Right kidney (tissue), 1 donor: ENCODE data around the gene PDIA6.
"Not testable (repeated sequence)": the region's sequence is repeated elsewhere in the genome, so short reads cannot be mapped to it uniquely, and the experiment has no call there.

Source experiments
- DNase-seq: peaks from one replicate; pipeline ENCODE4 v3.0.0-alpha.2; 2016

The PDIA6 gene

GRCh38 chr2:10784719-10785118 is 27.9 kb downstream of the PDIA6 start:
- no peak for DNase-seq

- no peak for DNase-seq
These were observed 29.2 kb downstream of the PDIA6 start for GRCh38 chr2:10783421-10783820.

DNA sequence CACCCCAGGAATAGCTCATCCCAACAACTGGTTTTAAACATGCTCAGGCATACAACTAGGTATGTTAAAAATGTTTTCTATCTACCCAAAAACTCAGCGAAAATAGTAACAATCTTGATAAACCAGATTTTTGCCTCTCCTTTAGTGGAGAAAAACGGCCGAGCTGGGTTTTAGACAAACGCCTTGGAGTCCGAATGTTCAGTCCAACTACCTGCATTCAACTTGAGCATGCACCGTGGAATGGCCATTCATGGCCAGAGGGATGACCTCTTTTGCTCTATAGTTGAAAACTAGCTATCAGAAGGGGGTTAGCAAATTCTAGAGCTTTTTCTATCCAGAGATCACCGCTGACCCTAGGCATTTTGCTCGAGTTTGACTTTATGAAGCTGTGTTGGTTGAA is 30.8 kb downstream of the PDIA6 start:
- DNase-seq = no peak

DNA sequence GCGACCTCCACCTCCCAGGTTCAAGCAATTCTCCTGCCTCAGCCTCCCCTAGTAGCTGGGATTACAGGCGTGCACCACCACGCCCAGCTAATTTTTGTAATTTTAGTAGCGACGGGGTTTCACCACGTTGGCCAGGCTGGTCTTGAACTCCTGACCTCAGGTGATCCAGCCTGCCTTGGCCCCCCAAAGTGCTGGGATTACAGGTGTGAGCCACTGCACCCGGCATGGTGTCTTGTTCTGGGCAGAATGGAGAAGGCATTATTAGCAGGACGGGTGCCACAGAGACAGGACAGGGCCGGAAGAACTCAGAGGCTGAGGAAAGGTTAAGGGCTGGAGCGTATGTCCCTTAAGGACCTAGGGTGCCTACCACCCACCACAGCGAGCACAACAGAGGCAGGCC is 31.8 kb downstream of the PDIA6 start:
- DNase-seq = not testable (repeated sequence)

GRCh38 chr2:10780491-10780820 is 32.1 kb downstream of the PDIA6 start:
- no peak for DNase-seq

DNA sequence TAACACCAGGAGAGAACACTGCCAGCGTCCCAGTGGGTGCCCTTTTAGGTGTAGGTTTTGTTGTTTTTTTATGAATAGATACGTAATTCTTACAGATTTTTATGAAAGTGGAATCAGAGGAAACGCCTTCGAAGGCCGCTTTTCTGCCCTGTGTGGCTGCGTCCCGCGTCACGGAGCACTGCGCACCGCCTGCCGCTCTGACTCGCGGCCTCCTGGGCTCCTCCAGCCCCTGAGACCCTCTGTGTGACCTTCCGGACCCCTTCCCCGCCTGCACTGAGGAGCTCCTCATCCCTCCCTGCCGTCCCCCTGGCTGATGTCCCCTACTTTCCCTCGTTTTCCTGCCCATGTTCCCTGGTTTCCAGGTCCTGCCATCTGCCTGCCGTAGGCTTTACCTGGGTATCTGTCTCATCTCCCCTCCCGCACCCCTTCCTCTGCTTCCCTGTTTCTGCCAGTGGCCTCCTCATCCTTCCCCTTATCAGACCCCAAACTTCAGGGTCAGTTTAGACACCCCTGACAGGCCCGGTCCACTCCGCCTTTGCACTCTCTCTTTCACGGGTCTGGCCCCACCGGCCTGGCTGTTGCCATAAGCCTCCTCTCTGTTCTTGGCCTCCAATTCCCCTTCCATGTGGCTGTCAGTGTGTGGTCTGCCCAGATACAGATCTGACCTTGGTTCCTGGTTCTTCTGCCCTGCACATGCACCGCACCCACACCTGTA is 32.7 kb downstream of the PDIA6 start:
- no peak for DNase-seq

- DNase-seq = no peak
These were observed 33.9 kb downstream of the PDIA6 start for GRCh38 chr2:10778724-10779115.

DNA sequence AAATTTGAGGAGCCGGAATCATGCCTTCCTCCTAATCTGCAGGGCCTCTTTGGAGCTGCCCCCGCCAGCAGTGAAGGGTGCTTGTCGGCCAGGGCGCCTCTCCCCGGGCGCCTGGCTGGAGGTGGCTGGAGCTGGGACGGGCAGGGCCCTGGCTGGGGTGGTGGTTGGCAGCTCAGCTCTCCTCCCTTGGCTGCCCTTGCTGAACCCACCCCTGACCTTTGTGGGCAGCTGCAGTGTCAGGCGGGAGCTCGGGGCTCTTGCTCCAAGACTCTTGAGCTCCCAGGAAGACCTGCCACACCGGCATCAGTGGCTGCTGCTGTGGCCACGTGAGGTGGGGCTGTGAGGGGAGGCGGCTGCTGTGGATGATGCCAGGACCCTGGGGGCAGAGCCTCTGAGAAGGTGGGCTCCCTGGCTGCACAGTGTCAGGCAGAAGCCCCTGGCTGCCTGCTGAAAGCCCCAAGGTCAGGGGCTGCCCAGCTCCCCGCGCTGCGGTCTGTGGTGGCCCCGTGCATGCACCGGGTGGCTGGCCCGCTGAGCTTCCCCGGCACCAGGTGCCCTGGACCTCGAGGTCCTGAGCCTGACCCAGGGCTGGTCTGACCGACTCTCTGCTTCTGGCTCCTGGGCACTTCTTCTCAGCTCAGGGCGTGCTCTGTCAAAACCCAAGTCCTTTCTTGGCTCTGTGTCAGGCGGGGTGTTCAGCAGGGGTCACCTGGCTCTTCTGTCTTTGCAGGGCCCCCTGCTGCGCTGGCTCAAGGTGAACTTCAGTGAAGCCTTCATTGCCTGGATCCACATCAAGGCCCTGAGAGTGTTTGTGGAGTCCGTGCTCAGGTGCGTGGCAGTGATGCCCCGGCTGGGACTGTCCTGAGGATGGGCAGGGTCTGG is 34.5 kb downstream of the PDIA6 start:
- DNase-seq = no peak

DNA sequence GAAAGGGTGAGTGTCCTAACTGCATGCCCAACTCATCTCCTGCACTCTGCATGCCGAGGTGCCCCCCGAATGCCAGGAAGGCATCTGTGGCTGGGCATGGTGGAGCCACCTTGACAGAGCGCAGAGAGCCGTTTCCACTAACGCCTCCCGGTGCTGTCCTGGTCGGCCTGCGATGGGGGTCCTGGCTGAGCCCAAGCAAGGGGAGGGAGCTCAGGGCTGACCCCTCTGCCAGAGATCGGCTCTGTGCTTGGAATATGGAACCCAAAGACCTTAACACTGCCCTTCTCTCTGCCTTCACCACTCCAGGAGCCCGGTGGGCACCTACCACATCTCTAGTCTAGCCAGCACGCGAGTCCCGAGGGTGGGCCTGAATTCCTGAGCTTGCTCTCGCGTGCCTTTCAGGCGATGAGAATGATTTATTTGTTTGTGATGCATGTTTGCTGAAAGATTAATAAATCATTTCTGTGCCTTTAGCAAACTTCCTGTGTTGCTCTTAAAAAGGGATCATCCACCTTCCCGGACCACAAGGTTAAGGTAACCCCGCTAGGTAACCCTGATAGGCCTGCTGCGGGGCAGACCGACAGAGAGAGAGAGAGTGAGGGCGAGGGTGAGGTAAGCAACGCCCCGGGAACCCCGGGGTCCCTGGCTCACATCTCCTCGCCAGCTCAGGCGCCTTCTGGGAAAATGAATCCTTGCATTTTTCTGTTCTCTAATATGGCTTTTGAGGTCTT is 35.3 kb downstream of the PDIA6 start:
- DNase-seq = no peak

DNA sequence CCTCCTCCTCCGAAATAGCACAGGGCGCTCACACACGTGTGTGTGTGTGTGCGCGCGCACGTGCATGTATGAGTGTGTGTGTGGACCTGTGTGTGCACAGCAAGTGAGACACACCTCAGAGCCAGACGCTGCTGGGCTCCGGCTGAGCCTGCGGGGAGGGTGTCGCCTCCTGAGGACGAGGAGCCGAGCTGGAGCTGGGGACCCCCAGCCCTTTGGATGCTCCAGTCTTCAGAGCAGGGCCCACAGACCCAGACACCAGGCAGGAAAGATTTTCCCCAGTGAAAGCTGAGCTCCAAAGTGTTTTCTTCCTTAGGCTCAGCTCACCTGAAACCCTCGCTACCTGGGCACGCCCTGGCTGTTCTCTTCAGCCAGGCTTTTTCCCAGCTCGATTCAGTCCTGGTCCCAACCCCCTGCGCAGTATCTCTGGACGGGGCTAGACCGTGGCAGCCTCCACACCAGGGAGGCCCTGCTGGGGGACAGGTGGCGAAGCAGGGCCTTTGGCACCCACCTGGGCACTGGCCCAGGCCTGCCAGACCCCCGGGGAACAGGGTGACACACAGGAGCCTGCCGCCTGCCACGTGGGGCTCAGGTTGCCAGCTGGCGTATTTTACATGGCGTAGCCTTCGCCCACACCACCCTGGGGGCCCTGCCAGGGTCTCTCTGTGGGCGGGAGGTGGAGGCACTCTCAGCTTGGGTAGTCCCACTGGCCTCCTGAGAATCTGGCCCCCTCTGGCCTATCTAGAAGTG is 36.2 kb downstream of the PDIA6 start:
- no peak for DNase-seq

- DNase-seq = no peak
These were observed 36.8 kb downstream of the PDIA6 start for GRCh38 chr2:10775831-10776230.

DNA sequence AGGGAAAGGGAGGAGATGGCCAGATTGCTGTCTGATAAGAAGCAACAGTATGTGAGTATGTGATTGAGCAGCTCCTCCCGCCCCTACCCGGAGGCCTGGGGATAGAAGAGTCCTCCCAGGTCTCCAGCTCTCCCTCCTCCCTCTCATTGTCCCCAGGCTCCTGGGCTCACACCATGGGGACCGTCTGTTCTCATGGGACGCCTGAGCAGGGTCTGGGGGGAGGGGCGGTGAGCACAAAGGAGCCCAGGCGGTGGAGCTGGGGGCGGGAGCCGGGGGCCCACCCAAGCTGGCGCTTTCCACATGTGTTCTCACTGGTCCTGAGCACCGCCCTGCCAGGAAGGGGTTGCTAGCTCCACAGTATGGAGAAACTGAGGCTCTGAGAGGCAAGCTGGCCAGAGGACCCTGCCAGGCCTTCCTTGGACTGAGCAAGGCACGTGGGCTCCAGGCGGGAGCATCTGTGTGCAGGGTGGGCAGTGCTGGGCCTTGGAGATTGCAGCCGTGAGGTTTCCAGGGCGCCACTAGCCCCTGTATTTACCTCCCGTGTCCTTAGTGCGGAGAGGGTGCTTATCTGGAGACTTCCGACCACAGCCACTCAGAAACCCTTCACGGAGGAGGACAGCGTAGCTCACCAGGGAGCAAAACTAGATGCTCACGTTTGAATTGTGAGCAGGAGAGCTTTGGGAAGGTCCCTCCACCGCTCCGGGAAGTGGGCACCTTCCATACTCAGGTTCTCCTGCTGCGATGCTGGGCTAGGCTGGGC is 37.4 kb downstream of the PDIA6 start:
- no peak for DNase-seq

DNA sequence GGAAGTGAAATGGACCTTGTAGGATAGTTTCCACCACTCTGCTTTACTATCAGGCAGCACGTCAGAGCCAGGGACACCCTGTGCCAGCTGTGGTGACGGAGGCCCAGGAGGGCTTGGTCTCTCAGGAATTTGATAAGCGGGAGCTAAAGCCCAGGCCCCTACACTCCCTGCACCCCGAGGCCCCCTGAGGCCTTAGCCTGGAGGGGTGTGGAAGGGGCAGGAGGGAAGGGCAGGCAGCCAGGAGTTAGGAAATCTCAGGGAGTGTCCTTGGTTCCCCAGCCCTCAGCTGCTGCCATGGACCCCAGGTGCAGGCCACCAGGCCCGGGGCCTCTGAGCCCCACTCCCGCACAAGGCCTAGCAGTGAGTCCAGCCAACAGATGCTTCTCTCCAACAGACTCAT is 38.2 kb downstream of the PDIA6 start:
- DNase-seq = no peak

GRCh38 chr2:10773821-10774341 is 38.7 kb downstream of the PDIA6 start:
- DNase-seq = no peak

- DNase-seq = no peak
These were observed 39.7 kb downstream of the PDIA6 start for GRCh38 chr2:10772868-10773215.

DNA sequence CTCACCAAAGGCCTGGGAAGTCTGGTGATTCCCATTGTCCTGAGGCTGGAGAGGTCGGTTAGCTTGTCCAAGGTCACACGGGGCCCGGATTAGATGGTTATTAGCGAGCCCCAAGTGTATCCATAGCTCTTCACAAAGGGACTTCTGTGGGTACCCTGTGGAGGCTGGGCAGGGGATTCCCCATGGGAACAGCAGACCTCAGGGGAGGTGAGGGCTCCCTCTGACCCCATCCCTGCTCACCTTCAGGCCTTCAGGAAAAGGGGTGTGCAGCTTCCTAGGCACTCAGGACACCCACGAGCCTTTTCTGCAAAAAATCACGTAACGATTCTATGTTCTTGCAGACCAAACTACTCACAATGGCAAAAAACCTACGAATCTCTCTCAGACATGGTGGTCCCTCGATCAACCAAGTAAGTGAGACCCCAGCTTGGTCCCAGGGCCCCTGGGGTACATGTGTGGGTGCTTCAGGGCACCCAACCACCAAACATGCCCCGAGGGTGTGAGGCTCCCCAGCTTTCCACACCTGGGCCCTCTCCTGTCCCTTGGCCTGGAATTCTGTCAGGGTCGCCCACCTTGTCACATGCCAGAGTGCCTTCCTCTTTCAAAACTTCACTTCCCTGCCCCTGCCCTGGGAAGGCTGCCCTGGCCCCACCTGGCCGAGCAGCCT is 40.3 kb downstream of the PDIA6 start:
- DNase-seq = no peak

- no peak for DNase-seq
These were observed 40.8 kb downstream of the PDIA6 start for GRCh38 chr2:10771786-10772185.

DNA sequence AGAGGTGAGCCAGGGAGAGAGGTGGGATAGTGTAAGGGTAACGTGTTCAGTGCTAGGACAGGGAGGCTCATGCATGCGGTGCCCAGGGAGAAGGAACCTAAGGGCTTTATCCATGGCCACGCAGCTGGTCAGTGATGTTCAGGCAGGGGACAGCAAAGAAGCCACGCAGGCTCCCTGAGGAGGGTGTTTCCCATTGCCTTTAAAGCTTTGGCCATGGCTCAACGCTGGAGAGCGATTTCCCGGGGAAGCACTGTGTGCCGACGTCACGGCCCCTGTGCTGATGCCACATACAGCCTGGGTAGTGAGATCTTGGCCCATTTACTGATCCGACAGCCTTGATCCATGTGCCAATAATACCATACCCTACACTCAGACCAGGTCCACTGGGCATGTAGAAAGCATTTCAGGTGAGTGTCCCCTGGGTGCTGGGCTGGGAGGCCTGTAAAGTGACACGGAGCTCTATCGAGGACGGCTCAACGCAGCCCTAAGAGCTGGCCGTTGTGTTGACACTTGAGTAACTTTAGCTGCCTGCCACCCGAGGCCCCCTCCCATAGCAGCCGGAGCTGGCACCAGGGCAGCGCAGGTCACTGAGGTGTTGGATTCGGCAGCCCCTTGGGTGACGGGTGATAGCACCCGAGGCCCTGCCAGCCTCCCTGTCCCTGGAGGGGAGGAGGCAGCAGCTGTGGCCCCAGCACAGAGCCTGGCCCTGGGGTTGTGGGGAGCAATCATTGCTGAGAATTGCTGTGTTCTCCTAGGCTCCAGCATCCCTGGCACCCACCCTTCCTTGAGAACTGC is 41.4 kb downstream of the PDIA6 start:
- no peak for DNase-seq

DNA sequence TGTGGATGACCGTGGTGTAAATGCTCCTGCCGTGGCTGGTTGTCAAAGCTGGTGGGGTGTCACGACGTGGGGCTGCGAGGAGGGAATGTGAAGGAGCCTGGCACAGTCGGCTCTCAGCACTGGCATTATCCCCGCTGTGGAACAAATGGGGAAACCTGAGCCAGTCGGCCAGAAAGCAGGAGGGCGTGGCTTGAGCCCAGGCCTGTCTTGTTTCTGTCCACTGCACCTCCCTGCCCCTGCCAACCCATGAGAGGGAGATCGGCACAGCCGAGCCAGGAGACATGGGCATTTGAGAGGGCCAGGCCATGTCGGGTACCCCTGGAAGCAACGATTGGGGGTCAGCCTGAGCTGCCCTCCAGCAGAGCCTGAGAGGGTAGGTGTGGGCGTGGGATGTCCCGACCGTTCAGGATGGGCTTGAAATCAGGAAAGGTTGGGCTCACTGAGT is 44.5 kb downstream of the PDIA6 start:
- DNase-seq = no peak

- DNase-seq = no peak
These were observed 46.7 kb downstream of the PDIA6 start for GRCh38 chr2:10765914-10766313.
